ENCODE data around the gene ELOVL4. TPM values are rescaled to one million over a fixed set of nuclear protein-coding genes. Genes with fewer than 3 reads are reported as not detected.

Gene ELOVL4
- total and polyA plus RNA-seq, 2 of the 13 experiments (the other 11 are each of a cell fraction or from before 2014, with no cell fraction given) = 0.04 TPM; not detected in 1

GRCh38 chr6:79922018-79922417 is 25.3 kb downstream of the ELOVL4 start (continued):
- no peak for TF ChIP-seq ZNF572 (CRISPR knock-in tag; IDR thresholded peaks at IDR 0.05)
- no peak for TF ChIP-seq JUNB (CRISPR knock-in tag; IDR thresholded peaks at IDR 0.05; ENCODE audit: borderline replicate concordance)
- TF ChIP-seq MIER3 (CRISPR knock-in tag; IDR thresholded peaks at IDR 0.05; ENCODE audit: borderline replicate concordance) = no peak
- no peak for TF ChIP-seq HOXA9 (CRISPR knock-in tag; IDR thresholded peaks at IDR 0.05; ENCODE audit: borderline replicate concordance)
- TF ChIP-seq SMARCE1 (IDR thresholded peaks at IDR 0.05; ENCODE audit: borderline replicate concordance) = no peak

GRCh38 chr6:79913369-79913768 is 34.0 kb downstream of the ELOVL4 start:
- no peaks in the 10 kb centered on the region for H3K9me3 ChIP-seq (ENCODE audit: low read length)
- FAIRE-seq = no peak
- 0% methylated on average over 2 of the region's 2 CpGs for WGBS (ENCODE audit: low lambda C conversion rate)
- in situ Hi-C loops (cut with HindIII; ENCODE audit: extremely low pct_ligation_motif_present, low pct_unique_long_range_greater_than_20kb) (no loop called here), intact Hi-C loops (cut with micrococcal nuclease; ENCODE audit: unreplicated experiment) (no loop called here)
- H3K79me2 ChIP-seq (ENCODE audit: insufficient read depth, low read length) = no peaks in the 10 kb centered on the region
- no peak overlapping the region for H3K4me2 ChIP-seq (ENCODE audit: low read depth, low read length)
- no peaks in the 10 kb centered on the region for H3K36me3 ChIP-seq (replicated peaks in 1 of 2; ENCODE audit: control insufficient read depth in 1 of 2, insufficient read depth in 2 of 2, low read length in 2 of 2)
- BruUV-seq (replicated peaks) = no TSS peak
- no peak overlapping the region for H2AFZ ChIP-seq (ENCODE audit: low read length)
- H3K9ac ChIP-seq (ENCODE audit: insufficient read depth, low read depth, low read length) = no peak overlapping the region
- CTCF ChIA-PET (ENCODE audit: low intra/inter-chr PET ratio, low total read pairs) = no interaction called here
- H4K20me1 ChIP-seq (ENCODE audit: insufficient read depth, low read length) = no peaks in the 10 kb centered on the region
- H3K27ac ChIP-seq (ENCODE audit: extremely low read length, insufficient read depth, low read length) = no peak overlapping the region
- no peaks in the 10 kb centered on the region; a peak in 1 of 5 replicates for H3K27me3 ChIP-seq (ENCODE audit: control insufficient read depth in 1 of 2, insufficient read depth in 2 of 2, low read length in 2 of 2)
- ATAC-seq = no peak
- DNase-seq (ENCODE audit: low spot score) = no peak
- H3K4me1 ChIP-seq (ENCODE audit: insufficient read depth, low read length) = no peaks in the 10 kb centered on the region
- H3K4me3 ChIP-seq (replicated peaks in 1 of 3; ENCODE audit: insufficient read depth in 1 of 3, low read depth in 2 of 3, low read length in 3 of 3) = no peak overlapping the region
- POLR2A ChIA-PET = no interaction called here
- TF ChIP-seq ZKSCAN1 (IDR thresholded peaks at IDR 0.05; ENCODE audit: low read length) = no peak
- no peak for TF ChIP-seq ELF3 (CRISPR knock-in tag; IDR thresholded peaks at IDR 0.05)
- no peak for TF ChIP-seq ZNF383 (CRISPR knock-in tag; IDR thresholded peaks at IDR 0.05; ENCODE audit: borderline replicate concordance)
- TF ChIP-seq PPARG (CRISPR knock-in tag; conservative IDR thresholded peaks at IDR 0.05) = no peak
- no peak for TF ChIP-seq FOXO4 (CRISPR knock-in tag; conservative IDR thresholded peaks at IDR 0.05)
- TF ChIP-seq ZHX1 (CRISPR knock-in tag; IDR thresholded peaks at IDR 0.05; ENCODE audit: low read depth) = no peak
- TF ChIP-seq GLI4 (CRISPR knock-in tag; IDR thresholded peaks at IDR 0.05; ENCODE audit: borderline replicate concordance) = no peak
- no peak for TF ChIP-seq NFYB (CRISPR knock-in tag; IDR thresholded peaks at IDR 0.05)
- TF ChIP-seq ZNF253 (CRISPR knock-in tag; IDR thresholded peaks at IDR 0.05; ENCODE audit: borderline replicate concordance) = no peak
- no peak for TF ChIP-seq AKAP8 (CRISPR knock-in tag; IDR thresholded peaks at IDR 0.05)
- TF ChIP-seq ZBED4 (CRISPR knock-in tag; IDR thresholded peaks at IDR 0.05; ENCODE audit: borderline replicate concordance) = no peak
- no peak for TF ChIP-seq ZBTB21 (CRISPR knock-in tag; IDR thresholded peaks at IDR 0.05)
